HG03064 (cell line): ENCODE data around the gene FOXM1.
"Not testable (repeated sequence)": the region's sequence is repeated elsewhere in the genome, so short reads cannot be mapped to it uniquely, and the experiment has no call there.

ENCODE experiments used
- ATAC-seq: cut with Tn5 transposase; IDR thresholded peaks from one replicate; pipeline ENCODE4 v1.9.1; 2021; ENCODE audit warnings: low read depth; ENCODE audit not compliant: unreplicated experiment

FOXM1 gene

GRCh38 chr12:2884810-2885209, 7.8 kb upstream of the FOXM1 start:
- ATAC-seq: no peak

DNA sequence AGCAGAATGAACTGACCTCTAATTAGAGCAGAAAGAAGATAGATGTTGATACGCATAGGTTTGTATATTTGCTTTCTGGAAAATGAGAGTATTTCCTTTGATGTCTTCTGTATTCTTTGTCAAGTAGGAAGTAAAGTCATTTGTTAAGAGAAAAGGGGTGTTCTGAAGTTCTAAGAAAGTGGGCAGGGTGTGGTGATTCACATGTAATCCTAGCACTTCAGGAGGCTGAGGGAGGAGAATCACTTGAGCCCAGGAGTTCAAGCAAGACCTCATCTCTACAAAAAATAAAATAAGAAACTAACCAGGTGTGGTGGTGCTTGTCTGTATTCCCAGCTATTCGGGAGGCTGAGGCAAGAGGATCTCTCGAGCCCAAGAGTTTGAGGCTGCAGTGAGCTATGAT, 2.9 kb upstream of the FOXM1 start:
- ATAC-seq: no peak

- no peak for ATAC-seq
Observed at GRCh38 chr12:2877953-2878732, 1.2 kb upstream of the FOXM1 start.

GRCh38 chr12:2876431-2877046, 435 bp downstream of the FOXM1 start:
- peak; percentile 44 for ATAC-seq

- not testable (repeated sequence) for ATAC-seq
Observed at GRCh38 chr12:2868986-2869632, 7.9 kb downstream of the FOXM1 start.

DNA sequence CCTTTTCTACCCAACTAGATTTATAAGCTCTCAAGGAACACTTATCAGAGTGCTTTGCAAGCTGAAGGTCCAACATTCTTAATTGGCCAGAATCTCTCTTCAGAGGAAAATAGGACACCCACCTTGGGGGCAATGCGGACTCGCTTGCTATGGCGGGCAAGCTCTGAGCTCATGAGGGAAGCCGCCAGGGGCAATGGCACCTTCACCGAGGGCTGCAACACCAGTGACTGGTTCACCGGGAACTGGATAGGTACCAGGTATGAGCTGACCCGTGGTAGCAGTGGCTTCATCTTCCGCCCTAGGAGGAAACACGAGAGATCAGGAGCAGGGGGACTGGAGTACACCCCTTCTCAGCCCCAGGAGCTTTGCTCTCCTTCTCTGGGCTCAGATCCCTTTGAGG, 12.8 kb downstream of the FOXM1 start:
- ATAC-seq: no peak

DNA sequence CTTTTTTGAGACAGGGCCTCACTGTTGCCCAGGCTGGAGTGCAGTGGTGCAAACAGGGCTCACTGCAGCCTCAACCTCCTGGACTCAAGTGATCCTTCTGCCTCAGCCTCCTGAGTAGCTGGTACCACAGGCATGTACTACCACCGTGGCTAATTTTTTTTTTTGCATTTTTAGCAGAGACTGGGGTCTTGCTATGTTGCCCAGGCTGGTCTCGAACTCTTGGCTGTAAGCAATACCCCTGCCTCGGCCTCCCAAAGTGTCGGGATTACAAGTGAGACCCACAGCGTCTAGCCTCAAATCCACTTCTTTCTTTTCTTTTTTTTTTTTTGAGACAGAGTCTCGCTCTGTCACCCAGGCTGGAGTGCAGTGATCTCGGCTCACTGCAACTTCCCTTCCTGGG, 13.6 kb downstream of the FOXM1 start:
- not testable (repeated sequence) for ATAC-seq

- no peak for ATAC-seq
Observed at GRCh38 chr12:2862876-2863275, 14.1 kb downstream of the FOXM1 start.

GRCh38 chr12:2860170-2860569, 16.8 kb downstream of the FOXM1 start:
- ATAC-seq: no peak

GRCh38 chr12:2858944-2859421, 18.0 kb downstream of the FOXM1 start:
- ATAC-seq: no peak

- no peak for ATAC-seq
Observed at GRCh38 chr12:2858334-2858733, 18.6 kb downstream of the FOXM1 start.

DNA sequence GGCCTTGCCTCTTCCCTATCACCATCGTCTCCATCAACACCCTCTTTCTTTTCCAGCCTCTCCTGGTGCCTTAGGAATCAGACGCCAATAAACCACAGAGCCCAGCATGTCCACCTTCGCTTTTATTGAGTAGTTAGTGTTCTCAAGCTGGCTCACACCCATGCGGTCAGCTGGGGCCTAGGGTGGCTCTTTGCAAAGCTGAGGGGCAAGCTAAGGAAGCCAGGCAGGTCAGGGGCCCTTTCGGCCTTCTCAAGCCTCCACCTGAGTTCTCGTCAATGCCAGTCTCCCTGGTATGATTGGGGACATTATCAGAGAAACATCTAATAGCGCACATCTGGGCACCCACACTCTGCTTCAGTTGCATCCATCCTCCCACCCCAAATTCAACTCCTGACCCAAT, 19.4 kb downstream of the FOXM1 start:
- ATAC-seq: no peak

- no peak for ATAC-seq
Observed at GRCh38 chr12:2857021-2857431, 19.9 kb downstream of the FOXM1 start, which contains the start of gene TEX52. TEX52 (minus strand) TSS chr12:2857039; CDS start chr12:2857026, 13 bp downstream.

- no peak for ATAC-seq
Observed at GRCh38 chr12:2856051-2856450, 20.9 kb downstream of the FOXM1 start.

GRCh38 chr12:2855546-2855945, 21.4 kb downstream of the FOXM1 start:
- no peak for ATAC-seq

DNA sequence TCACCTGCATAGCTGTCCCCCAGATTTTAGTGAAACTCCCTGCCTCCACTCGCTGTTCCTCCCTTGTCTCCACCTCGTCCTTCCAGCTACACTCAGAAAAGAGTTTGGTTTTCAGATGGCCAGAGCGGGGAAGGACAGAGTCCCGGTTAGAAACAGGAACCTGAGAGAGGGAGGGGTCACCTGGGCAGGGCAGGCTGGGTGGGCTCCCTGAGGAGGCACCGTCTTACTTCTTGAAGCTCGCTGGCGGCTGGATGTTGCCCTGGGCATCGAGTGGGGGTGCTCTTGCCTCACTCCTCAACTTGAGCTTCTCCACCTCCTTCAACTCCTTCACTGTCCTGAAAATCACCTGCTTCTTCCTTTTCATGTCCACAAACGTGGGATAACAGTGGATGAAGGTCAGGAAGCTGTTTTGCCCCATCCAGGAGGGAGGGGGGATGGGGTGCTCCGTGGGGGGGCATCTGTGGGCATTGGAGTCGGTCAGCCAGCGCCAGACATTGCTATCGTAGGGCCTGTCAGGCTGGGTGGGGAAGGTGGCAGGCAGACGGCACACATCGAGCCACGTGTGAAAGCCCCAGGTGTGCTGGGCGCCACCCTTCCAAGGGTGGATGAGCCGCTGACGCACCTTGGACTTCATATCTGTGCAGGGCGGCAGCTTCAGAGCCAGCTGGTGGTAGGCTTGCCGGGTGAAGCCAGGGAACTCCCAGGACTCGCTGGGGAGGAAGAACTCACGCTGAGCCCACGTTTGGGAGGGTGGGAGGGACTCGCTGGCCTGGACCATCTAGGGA, 22.1 kb downstream of the FOXM1 start:
- no peak for ATAC-seq

DNA sequence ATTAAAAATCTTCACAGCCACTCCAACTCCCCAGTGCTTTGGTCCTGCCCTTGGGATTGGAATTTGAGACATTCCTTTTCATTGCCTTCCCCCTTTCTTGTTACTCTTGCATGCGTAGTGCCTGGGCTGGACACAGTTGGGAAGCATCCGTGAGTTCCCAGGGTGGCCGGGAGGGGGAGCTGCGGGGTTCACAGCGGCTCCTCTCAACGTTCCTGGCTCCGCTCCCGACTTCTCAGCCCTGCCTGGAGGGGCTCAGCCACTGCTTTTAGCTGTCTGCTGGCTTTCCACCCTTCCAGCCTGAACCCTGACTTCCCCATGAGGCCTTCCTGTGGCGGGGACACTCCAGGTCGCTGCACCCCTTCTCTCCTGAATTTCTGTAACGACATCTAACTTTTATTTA, 23.3 kb downstream of the FOXM1 start:
- no peak for ATAC-seq

- ATAC-seq: no peak
Observed at GRCh38 chr12:2851931-2852330, 25.0 kb downstream of the FOXM1 start.

DNA sequence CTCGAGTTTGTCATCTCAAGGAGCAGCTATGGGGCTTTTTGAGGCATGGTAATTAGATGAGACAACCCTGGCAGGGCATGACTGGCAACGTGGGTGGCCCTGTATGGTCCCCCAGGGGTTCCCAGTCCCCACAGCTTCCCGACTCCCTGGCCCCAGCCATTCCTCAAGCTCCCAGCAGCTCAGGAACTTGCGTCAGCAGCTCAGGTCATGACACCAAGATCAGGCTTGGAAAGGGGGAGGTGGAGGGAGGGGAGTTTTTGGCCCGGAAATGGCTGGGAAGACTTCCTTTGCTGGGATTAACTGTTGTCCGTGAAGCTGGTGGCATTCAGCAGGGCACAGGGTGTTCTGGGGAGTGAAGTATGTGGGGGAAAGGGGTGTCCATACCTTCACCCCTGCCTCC, 31.7 kb downstream of the FOXM1 start:
- no peak for ATAC-seq

- no peak for ATAC-seq
Observed at GRCh38 chr12:2844786-2845185, 32.2 kb downstream of the FOXM1 start.

DNA sequence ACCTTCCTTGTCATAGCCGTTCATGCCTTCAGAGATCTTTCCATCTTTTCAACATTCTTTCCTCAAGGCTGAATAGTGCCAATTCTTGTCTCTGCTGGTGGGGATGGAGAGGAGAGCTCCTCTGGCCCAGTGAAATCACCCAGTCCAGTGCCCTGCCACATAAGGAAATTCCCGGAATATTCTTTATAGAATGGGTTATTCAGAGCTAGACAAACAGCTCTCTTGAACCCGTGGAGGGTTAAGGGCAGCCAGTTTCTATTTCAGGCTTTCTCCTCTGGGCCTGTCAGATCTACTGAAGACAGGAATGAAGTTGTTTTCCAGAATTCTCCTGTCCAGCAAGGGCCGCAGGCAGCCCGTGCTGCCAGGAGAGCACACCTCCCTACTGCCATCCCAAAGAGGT, 34.0 kb downstream of the FOXM1 start:
- no peak for ATAC-seq
